GM20000 (cell line): ENCODE data around the gene PIGX.
"Not testable (repeated sequence)": the region's sequence is repeated elsewhere in the genome, so short reads cannot be mapped to it uniquely, and the experiment has no call there.

ENCODE experiments used
- DNase-seq: peaks from one replicate; pipeline ENCODE4 v3.0.0; 2012; ENCODE audit warnings: low spot score
- TF ChIP-seq, protein P1 (sequence below): IDR thresholded peaks from 2 replicates; pipeline ENCODE4 v1.5.1; 2012; ENCODE audit warnings: mild to moderate bottlenecking, control low read depth; ENCODE audit errors: extremely low read depth, missing control alignments

The PIGX gene

GRCh38 chr3:196706731-196707130, 5.4 kb upstream of the PIGX start:
- TF ChIP-seq, protein P1, sequence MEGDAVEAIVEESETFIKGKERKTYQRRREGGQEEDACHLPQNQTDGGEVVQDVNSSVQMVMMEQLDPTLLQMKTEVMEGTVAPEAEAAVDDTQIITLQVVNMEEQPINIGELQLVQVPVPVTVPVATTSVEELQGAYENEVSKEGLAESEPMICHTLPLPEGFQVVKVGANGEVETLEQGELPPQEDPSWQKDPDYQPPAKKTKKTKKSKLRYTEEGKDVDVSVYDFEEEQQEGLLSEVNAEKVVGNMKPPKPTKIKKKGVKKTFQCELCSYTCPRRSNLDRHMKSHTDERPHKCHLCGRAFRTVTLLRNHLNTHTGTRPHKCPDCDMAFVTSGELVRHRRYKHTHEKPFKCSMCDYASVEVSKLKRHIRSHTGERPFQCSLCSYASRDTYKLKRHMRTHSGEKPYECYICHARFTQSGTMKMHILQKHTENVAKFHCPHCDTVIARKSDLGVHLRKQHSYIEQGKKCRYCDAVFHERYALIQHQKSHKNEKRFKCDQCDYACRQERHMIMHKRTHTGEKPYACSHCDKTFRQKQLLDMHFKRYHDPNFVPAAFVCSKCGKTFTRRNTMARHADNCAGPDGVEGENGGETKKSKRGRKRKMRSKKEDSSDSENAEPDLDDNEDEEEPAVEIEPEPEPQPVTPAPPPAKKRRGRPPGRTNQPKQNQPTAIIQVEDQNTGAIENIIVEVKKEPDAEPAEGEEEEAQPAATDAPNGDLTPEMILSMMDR = no peak
- DNase-seq = no peak

DNA sequence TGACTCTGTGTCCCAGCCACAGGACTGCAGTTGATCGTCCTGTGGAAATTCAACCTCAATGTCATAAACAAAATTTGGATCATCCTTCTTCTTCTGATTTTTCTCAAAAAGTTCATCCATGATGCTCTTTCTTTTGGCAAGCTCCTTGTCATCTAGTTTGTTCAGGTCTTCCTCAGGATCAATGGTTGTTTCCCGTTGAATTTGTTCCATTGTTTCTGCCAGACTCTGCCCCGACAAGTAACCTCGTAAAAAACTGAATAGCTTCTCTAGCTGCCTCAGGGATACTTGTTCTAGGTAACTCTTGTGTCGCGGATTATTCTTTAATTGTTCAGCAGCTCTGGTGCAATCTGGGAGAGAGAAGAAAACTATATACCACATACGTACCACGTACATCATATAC, 4.6 kb upstream of the PIGX start:
- TF ChIP-seq, protein P1 = no peak
- no peak for DNase-seq

DNA sequence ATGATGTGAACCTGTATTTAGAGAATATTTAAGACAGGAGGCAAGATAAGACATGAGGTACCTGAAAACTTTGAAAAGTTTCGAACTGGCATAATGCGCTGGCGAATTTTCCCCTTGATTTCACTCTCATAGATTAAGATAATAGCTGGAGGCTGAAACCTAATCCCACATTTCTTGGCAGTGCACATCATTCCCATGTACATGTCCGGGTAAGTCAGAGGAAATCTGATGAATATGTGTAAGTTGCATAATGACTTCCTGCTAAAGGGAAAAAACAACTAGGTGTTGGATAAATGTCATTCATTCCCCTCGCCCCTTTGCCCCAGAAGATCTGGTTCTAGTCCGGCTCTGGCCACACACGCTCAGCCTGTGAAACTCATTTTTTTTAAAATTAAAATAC, 3.7 kb upstream of the PIGX start:
- TF ChIP-seq, protein P1 = no peak
- no peak for DNase-seq

- DNase-seq = no peak
- TF ChIP-seq, protein P1 = no peak
Observed at GRCh38 chr3:196712514-196713413, 587 bp downstream of the PIGX start.

GRCh38 chr3:196717162-196717561, 5.0 kb downstream of the PIGX start:
- DNase-seq = not testable (repeated sequence)

GRCh38 chr3:196721097-196721496, 8.9 kb downstream of the PIGX start:
- TF ChIP-seq, protein P1 = no peak
- no peak for DNase-seq

GRCh38 chr3:196726788-196727675, 14.9 kb downstream of the PIGX start:
- TF ChIP-seq, protein P1 = no peak
- no peak for DNase-seq
